GM13976 (cell line): ENCODE results near the gene RBM4.

ENCODE experiments used
- DNase-seq: peaks from one replicate; pipeline ENCODE4 v3.0.0; 2012; ENCODE audit warnings: low spot score
- CTCF ChIP-seq: IDR thresholded peaks from 2 replicates; pipeline ENCODE4 v1.5.1; 2012; ENCODE audit warnings: borderline replicate concordance, mild to moderate bottlenecking; ENCODE audit not compliant: insufficient read depth; ENCODE audit errors: extremely low read depth, missing control alignments, control extremely low read depth
- in situ Hi-C: fragments of 300-500 bp; cut with MboI; formaldehyde crosslinking; loops from one replicate; pipeline ENCODE4 v1.12.0; 2022; ENCODE audit warnings: low sequenced_read_pairs, mixed read lengths, inconsistent platforms; ENCODE audit not compliant: unreplicated experiment

Gene RBM4

DNA sequence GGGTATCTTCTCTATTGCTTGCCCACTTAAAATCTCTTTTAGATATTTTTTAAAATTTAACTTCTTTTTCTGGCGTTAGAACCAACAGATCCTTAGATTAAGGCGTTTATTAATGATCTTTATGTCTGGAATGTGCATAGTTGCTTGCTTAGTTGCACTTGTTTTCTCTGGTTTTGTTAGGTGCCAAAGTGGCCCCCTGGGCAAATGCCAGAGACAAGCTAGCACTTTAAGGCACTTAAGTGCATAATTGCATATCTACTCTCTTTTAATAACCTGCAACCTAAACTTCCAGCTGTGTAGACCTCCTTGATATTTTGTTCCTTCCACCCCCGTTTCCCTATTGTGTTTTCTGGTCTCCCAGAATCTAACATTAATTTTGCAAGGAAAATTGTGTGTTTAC lies 3.3 kb downstream of the RBM4 start:
- no peak for TF ChIP-seq CTCF
- no peak for DNase-seq
- in situ Hi-C loops: no loop called here

DNA sequence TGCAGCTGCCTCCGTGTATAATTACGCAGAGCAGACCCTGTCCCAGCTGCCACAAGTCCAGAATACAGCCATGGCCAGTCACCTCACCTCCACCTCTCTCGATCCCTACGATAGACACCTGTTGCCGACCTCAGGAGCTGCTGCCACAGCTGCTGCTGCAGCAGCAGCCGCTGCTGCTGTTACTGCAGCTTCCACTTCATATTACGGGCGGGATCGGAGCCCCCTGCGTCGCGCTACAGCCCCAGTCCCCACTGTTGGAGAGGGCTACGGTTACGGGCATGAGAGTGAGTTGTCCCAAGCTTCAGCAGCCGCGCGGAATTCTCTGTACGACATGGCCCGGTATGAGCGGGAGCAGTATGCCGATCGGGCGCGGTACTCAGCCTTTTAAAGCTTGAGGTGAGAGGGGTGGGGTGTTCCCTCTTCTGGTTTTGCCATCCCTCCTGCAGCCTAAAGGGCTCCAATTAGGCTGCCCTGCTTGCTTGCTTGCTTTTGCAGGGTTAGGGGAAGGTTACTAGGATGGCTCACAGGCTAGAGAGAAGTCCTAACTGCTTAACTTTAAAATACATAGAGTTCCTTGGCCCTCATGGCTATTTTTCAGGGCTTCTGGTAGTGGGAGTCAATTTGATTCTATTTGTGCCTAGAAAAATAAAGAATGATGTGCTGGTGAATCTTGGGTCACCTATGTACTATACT lies 5.4 kb downstream of the RBM4 start:
- TF ChIP-seq CTCF: no peak
- in situ Hi-C loops: no loop called here
- DNase-seq: no peak

DNA sequence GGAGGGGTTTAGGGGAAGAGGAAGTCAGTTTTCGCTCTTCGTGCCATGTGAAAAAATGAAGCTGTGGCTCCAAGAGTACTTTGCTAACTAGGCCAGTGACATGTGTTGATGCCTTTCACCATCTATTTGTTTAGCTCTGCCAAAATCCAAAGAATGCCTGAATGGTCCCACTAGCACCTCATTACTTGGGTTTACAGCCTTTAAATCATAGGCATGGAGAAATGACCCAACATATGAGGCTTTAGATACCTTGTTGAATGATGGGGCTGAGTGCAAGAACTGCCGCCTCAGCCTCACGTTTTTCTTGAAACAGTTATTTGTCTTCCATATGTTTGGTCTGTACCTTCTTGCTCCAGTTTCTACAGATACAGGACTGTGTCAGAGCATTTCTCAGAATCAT lies 8.3 kb downstream of the RBM4 start:
- no peak for DNase-seq
- TF ChIP-seq CTCF: no peak
- in situ Hi-C loops: no loop called here

- in situ Hi-C loops: no loop called here
- DNase-seq: no peak
- no peak for TF ChIP-seq CTCF
These were observed 11.4 kb downstream of the RBM4 start for GRCh38 chr11:66649903-66650302.

DNA sequence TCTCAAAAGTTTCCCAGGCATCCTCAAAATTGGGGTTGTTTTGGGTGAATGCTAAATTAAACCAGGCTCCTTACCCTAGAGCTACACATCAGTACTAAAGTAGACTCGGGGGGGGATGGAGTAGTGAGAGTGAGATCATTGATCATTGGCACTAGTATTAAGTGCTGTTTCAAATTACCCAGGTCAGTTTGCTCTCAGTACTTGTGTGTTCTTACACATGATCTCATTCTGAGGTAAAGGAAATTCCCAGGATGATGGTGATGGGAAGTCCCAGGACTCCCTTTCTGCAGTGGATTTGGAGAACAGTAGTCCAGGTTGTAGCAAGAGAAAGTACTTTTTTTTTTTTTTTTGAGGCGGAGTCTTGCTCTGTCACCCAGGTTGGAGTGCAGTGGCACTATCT lies 12.5 kb downstream of the RBM4 start:
- in situ Hi-C loops: no loop called here
- DNase-seq: no peak
- TF ChIP-seq CTCF: no peak

GRCh38 chr11:66652651-66653050 lies 14.1 kb downstream of the RBM4 start:
- no peak for DNase-seq
- in situ Hi-C loops: no loop called here
- no peak for TF ChIP-seq CTCF
